Measurements from ENCODE around the gene OCEL1.

The OCEL1 gene

DNA sequence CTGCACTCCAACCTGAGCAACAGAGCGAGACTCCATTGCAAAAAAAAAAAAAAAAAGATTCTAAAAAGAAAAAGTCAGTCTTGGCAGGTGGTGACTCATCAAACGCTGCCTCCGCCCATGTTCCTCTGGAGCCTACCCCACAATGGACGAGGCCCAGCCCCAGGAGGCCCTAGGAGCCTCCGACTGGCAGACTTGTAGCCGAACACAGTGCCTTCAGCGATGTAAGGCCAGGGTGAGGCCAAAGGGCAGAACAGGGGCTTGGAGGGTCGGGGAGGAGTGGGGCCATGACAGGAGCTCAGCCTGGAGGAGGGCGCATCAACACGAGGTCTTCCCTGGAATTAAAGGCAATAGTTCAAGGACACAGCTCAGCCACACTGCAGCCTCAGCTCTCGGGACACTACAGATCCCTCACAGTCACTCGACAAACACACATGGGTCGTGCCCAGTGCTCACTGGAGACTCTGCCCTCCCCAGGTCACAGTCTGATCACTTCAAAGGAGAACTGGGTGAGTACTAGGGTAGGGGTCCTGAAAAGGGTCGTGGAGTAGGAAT, 5.7 kb upstream of the OCEL1 start:
- H3K9ac ChIP-seq = no peak overlapping the region
- H3K27ac ChIP-seq = no peak overlapping the region

DNA sequence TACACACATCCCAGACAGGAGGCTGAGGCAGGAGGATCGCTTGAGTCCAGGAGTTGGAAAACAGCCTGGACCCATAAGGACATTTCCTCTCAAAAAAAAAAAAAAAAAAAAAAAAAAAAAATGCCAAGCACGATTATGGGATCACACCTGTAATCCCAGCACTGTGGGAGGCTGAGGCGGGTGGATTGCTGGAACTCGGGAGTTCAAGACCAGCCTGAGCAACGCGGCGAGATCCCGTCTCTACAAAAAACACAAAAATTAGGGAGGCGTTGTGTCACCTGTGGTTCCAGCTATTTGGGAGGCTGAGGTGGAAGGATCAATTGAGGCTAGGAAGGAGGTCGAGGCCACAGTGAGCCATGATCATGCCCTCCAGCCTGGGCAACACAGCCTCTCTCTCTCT, 973 bp upstream of the OCEL1 start:
- TF ChIP-seq, protein P1, sequence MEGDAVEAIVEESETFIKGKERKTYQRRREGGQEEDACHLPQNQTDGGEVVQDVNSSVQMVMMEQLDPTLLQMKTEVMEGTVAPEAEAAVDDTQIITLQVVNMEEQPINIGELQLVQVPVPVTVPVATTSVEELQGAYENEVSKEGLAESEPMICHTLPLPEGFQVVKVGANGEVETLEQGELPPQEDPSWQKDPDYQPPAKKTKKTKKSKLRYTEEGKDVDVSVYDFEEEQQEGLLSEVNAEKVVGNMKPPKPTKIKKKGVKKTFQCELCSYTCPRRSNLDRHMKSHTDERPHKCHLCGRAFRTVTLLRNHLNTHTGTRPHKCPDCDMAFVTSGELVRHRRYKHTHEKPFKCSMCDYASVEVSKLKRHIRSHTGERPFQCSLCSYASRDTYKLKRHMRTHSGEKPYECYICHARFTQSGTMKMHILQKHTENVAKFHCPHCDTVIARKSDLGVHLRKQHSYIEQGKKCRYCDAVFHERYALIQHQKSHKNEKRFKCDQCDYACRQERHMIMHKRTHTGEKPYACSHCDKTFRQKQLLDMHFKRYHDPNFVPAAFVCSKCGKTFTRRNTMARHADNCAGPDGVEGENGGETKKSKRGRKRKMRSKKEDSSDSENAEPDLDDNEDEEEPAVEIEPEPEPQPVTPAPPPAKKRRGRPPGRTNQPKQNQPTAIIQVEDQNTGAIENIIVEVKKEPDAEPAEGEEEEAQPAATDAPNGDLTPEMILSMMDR (IDR thresholded peaks at IDR 0.05) = no peak
- no peak overlapping the region for H2AFZ ChIP-seq
- H3K4me2 ChIP-seq (ENCODE audit: low read length) = no peak overlapping the region
- no peaks in the 10 kb centered on the region for H3K79me2 ChIP-seq
- H3K4me3 ChIP-seq (ENCODE audit: low read depth, low read length) = no peak overlapping the region
- no peak overlapping the region for H3K9ac ChIP-seq
- H3K27me3 ChIP-seq (ENCODE audit: control insufficient read depth, insufficient read depth, low read length) = no peaks in the 10 kb centered on the region
- H3K4me1 ChIP-seq = peaks cover 8% of the 10 kb centered on the region
- no peaks in the 10 kb centered on the region for H3K9me3 ChIP-seq (ENCODE audit: control insufficient read depth, low read length)
- no peaks in the 10 kb centered on the region for H3K36me3 ChIP-seq (ENCODE audit: control insufficient read depth, insufficient read depth, low read length)
- no peak overlapping the region for H3K27ac ChIP-seq

More for the DNA sequence above, 5.7 kb upstream of the OCEL1 start:
- H3K79me2 ChIP-seq = no peaks in the 10 kb centered on the region
- H3K4me2 ChIP-seq (ENCODE audit: low read length) = no peak overlapping the region
- no peaks in the 10 kb centered on the region for H3K27me3 ChIP-seq (ENCODE audit: control insufficient read depth, insufficient read depth, low read length)
- H3K4me3 ChIP-seq (ENCODE audit: low read depth, low read length) = no peak overlapping the region
- TF ChIP-seq, protein P1 (IDR thresholded peaks at IDR 0.05) = no peak
- no peaks in the 10 kb centered on the region for H3K36me3 ChIP-seq (ENCODE audit: control insufficient read depth, insufficient read depth, low read length)
- H2AFZ ChIP-seq = no peak overlapping the region
- H3K9me3 ChIP-seq (ENCODE audit: control insufficient read depth, low read length) = no peaks in the 10 kb centered on the region
- H3K4me1 ChIP-seq = peaks cover 5% of the 10 kb centered on the region

DNA sequence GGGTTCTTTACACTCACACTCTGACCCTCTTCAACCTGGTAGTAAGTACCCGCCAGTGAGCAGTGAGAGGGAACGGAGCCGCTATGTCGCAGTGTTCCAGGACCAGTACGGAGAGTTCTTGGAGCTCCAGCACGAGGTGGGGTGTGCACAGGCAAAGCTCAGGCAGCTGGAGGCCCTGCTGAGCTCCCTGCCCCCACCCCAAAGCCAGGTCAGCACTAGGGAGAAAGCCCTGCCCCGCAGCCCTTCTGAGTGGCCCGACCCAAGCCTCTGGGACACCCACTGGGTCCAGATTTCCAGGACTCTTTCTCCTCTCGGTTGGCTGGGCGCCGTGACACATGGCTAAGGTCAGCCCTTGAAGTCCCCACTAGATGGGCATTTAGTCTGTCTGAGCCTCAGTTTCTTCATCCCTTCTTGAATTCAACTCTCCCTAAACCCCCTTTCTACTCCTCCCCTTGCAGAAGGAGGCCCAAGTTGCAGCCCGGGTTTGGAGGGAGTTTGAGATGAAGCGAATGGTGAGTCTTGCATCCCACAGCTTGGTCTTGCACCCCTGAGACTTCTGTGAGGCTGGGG, 1.9 kb downstream of the OCEL1 start:
- H3K9ac ChIP-seq = no peak overlapping the region
- no peak overlapping the region for H3K27ac ChIP-seq

DNA sequence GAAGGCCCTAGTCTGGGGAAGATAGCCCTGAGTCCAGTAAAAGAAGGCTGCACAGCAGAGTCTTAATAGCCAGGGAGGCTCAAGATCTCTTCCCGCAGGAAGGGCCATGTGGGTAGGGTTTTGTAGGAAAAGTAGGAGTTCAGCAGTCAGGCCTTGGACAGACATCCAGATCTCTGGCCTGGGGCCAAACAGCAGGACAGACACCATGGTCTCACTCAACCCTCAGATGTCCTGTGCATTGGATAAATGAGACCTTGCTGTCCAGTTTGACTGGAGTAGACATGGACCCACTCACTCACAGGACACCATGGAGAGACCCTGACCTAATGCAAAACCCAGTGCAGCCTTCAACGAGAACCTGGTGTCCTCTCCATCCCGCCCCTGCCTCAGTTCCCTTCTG, 3.9 kb downstream of the OCEL1 start:
- Histone ChIP-seq H3K9ac (no peak overlapping the region), H3K4me1 (peaks cover 12% of the 10 kb centered on the region), H2AFZ (no peak overlapping the region), H3K4me3 (ENCODE audit: low read depth, low read length) (no peak overlapping the region), H3K4me2 (ENCODE audit: low read length) (no peak overlapping the region), H3K9me3 (ENCODE audit: control insufficient read depth, low read length) (no peaks in the 10 kb centered on the region), H3K27me3 (ENCODE audit: control insufficient read depth, insufficient read depth, low read length) (no peaks in the 10 kb centered on the region), H3K36me3 (ENCODE audit: control insufficient read depth, insufficient read depth, low read length) (no peaks in the 10 kb centered on the region), H3K27ac (no peak overlapping the region), H3K79me2 (peaks cover 8% of the 10 kb centered on the region)
- TF ChIP-seq, protein P1 (IDR thresholded peaks at IDR 0.05) = no peak

More for the DNA sequence above, 1.9 kb downstream of the OCEL1 start:
- H3K4me1 ChIP-seq = peaks cover 8% of the 10 kb centered on the region
- no peaks in the 10 kb centered on the region for H3K79me2 ChIP-seq
- H3K36me3 ChIP-seq (ENCODE audit: control insufficient read depth, insufficient read depth, low read length) = no peaks in the 10 kb centered on the region
- H3K9me3 ChIP-seq (ENCODE audit: control insufficient read depth, low read length) = no peaks in the 10 kb centered on the region
- no peak overlapping the region for H2AFZ ChIP-seq
- no peak overlapping the region for H3K4me3 ChIP-seq (ENCODE audit: low read depth, low read length)
- H3K4me2 ChIP-seq (ENCODE audit: low read length) = no peak overlapping the region
- TF ChIP-seq, protein P1 (IDR thresholded peaks at IDR 0.05) = no peak
- no peaks in the 10 kb centered on the region for H3K27me3 ChIP-seq (ENCODE audit: control insufficient read depth, insufficient read depth, low read length)

- H3K79me2 ChIP-seq = peaks cover 11% of the 10 kb centered on the region
- TF ChIP-seq, protein P1 (IDR thresholded peaks at IDR 0.05) = no peak
Observed at GRCh38 chr19:17232258-17232657, 6.2 kb downstream of the OCEL1 start.

More at GRCh38 chr19:17232258-17232657, 6.2 kb downstream of the OCEL1 start:
- H3K4me2 ChIP-seq (ENCODE audit: low read length) = no peak overlapping the region
- no peaks in the 10 kb centered on the region for H3K36me3 ChIP-seq (ENCODE audit: control insufficient read depth, insufficient read depth, low read length)
- H3K4me3 ChIP-seq (ENCODE audit: low read depth, low read length) = no peak overlapping the region
- no peak overlapping the region for H2AFZ ChIP-seq
- no peak overlapping the region for H3K9ac ChIP-seq
- no peak overlapping the region for H3K27ac ChIP-seq
- H3K4me1 ChIP-seq = peaks cover 16% of the 10 kb centered on the region
- H3K27me3 ChIP-seq (ENCODE audit: control insufficient read depth, insufficient read depth, low read length) = no peaks in the 10 kb centered on the region
- H3K9me3 ChIP-seq (ENCODE audit: control insufficient read depth, low read length) = no peaks in the 10 kb centered on the region

All from parathyroid adenoma (tissue), 2 donors.